Endothelial cell of umbilical vein (primary cell): ENCODE results near the gene OVOL2. TPM values are rescaled to one million over a fixed set of nuclear protein-coding genes. Genes with fewer than 3 reads are reported as not detected.

Experiments
- BruUV-seq: library from RNA; stranded (reverse); fragments of 400-500 nt; replicated peaks from 2 replicates; lab custom pipeline; 2021; lab: Mats Ljungman, UMichigan
- CTCF ChIA-PET: fragments of 300-600, 350-600 bp; sonication (Branson Sonifier 250); formaldehyde crosslinking; loops from one replicate; lab custom pipeline; 2021; ENCODE audit warnings: antibody characterized with exemption, inconsistent platforms; lab: Charles Lee
- POLR2A ChIA-PET: fragments of 300-600, 350-600 bp; sonication (Branson Sonifier 250); formaldehyde crosslinking; loops from one replicate; lab custom pipeline; 2021; ENCODE audit warnings: antibody characterized with exemption, inconsistent platforms; lab: Charles Lee
- DNase-seq: peaks from one replicate; pipeline ENCODE4 v3.0.0-alpha.2; 2011; ENCODE audit warnings: low read depth, low spot score
- FAIRE-seq: peaks from 2 replicates; lab custom pipeline; 2011; peaks lifted over from hg19 to GRCh38; lab: Jason Lieb, UNC
- H2AFZ ChIP-seq: 2 replicates; pipeline ENCODE4 v1.6.0; 2012; ENCODE audit warnings: low read depth, low read length, control low read depth, inconsistent platforms
- H3K27ac ChIP-seq: 2 replicates; pipeline ENCODE4 v1.5.1; 2011; ENCODE audit warnings: low read depth, mild to moderate bottlenecking, control low read depth, low read length, moderate library complexity; ENCODE audit not compliant: insufficient read depth
- H3K27me3 ChIP-seq, 2 experiments: 2 replicates each; pipeline versions ENCODE4 v1.6.0 to v1.6.1; 2011; ENCODE audit warnings: low read length in 2 of 2, mixed read lengths in 1 of 2; ENCODE audit not compliant: control insufficient read depth in 2 of 2, insufficient read depth in 2 of 2
- H3K36me3 ChIP-seq, 2 experiments: 2 replicates in 1 of 2; 3 replicates in 1 of 2; pipeline ENCODE4 v1.5.1; 2011; ENCODE audit warnings: low read length in 2 of 2, mild to moderate bottlenecking in 1 of 2, moderate library complexity in 1 of 2; ENCODE audit not compliant: control insufficient read depth in 2 of 2, insufficient read depth in 2 of 2; ENCODE audit errors: extremely low read depth in 1 of 2
- H3K4me1 ChIP-seq: 3 replicates; pipeline ENCODE4 v1.5.1; 2011; ENCODE audit warnings: mild to moderate bottlenecking, low read length; ENCODE audit not compliant: control insufficient read depth, insufficient read depth; ENCODE audit errors: extremely low read depth
- H3K4me2 ChIP-seq: 2 replicates; pipeline ENCODE4 v1.6.1; 2011; ENCODE audit warnings: low read length, control low read depth, mixed read lengths; ENCODE audit not compliant: insufficient read depth
- H3K4me3 ChIP-seq, 3 experiments: fragments of 200-600 bp in 1 of 3; sonication (generic), shearing (Covaris generic) in 1 of 3; replicated peaks in 1 of 3; 2 replicates each; pipeline ENCODE4 v1.5.1; 2011 to 2016; ENCODE audit warnings: control low read depth in 3 of 3, low read length in 3 of 3, mild to moderate bottlenecking in 2 of 3, inconsistent platforms in 1 of 3, low read depth in 1 of 3, moderate library complexity in 1 of 3; ENCODE audit not compliant: insufficient read depth in 1 of 3
- H3K79me2 ChIP-seq: 2 replicates; pipeline ENCODE4 v1.6.0; 2012; ENCODE audit warnings: low read length, inconsistent platforms; ENCODE audit not compliant: control insufficient read depth, insufficient read depth
- H3K9ac ChIP-seq: replicated peaks from 2 replicates; pipeline ENCODE3; 2011; ENCODE audit warnings: low read length, control low read depth; ENCODE audit not compliant: insufficient read depth; ENCODE audit errors: extremely low read depth
- H3K9me1 ChIP-seq: replicated peaks from 3 replicates; pipeline ENCODE4 v1.6.0; 2011; ENCODE audit warnings: mild to moderate bottlenecking, low read length; ENCODE audit not compliant: control insufficient read depth, insufficient read depth; ENCODE audit errors: extremely low read depth
- H3K9me3 ChIP-seq: replicated peaks from 2 replicates; pipeline ENCODE4 v1.5.1; 2012; ENCODE audit warnings: low read length, inconsistent platforms; ENCODE audit not compliant: control insufficient read depth, insufficient read depth
- H4K20me1 ChIP-seq: replicated peaks from 2 replicates; pipeline ENCODE3; 2011; ENCODE audit warnings: mild to moderate bottlenecking, low read length; ENCODE audit not compliant: control insufficient read depth, insufficient read depth; ENCODE audit errors: extremely low read depth
- CTCF ChIP-seq, 2 donors: IDR thresholded peaks; 1 replicate in 1 of 2; 2 replicates in 1 of 2; pipeline ENCODE4 v1.5.1; 2011; ENCODE audit warnings: low read length in 2 of 2, mild to moderate bottlenecking in 2 of 2, moderate library complexity in 2 of 2, control low read depth in 1 of 2, inconsistent platforms in 1 of 2, low read depth in 1 of 2; ENCODE audit not compliant: insufficient read depth in 1 of 2; ENCODE audit errors: extremely low read depth in 1 of 2
- EZH2 ChIP-seq: IDR thresholded peaks from 2 replicates; pipeline ENCODE4 v1.6.1; 2012; ENCODE audit warnings: borderline replicate concordance, low read depth, mild to moderate bottlenecking, moderate library complexity, low read length, inconsistent platforms; ENCODE audit not compliant: severe bottlenecking
- FOS ChIP-seq: IDR thresholded peaks from 2 replicates; pipeline ENCODE4 v1.6.1; 2011; ENCODE audit warnings: mild to moderate bottlenecking, low read length, moderate library complexity, borderline replicate concordance; ENCODE audit not compliant: insufficient read depth
- GATA2 ChIP-seq: IDR thresholded peaks from 2 replicates; pipeline ENCODE4 v1.7.0; 2011; ENCODE audit warnings: low read depth, mild to moderate bottlenecking, moderate library complexity, mixed read lengths, low read length; ENCODE audit not compliant: insufficient read length, insufficient read depth
- JUN ChIP-seq: IDR thresholded peaks from 2 replicates; pipeline ENCODE4 v1.6.1; 2011; ENCODE audit warnings: borderline replicate concordance, low read depth; ENCODE audit not compliant: insufficient read length, insufficient read depth
- MAX ChIP-seq: IDR thresholded peaks from 2 replicates; pipeline ENCODE4 v1.6.1; 2011; ENCODE audit not compliant: insufficient read depth, insufficient read length
- MYC ChIP-seq: IDR thresholded peaks from one replicate; pipeline ENCODE4 v1.6.1; 2011; ENCODE audit warnings: mild to moderate bottlenecking, low read depth, low read length
- POLR2A ChIP-seq: IDR thresholded peaks from 2 replicates; pipeline ENCODE4 v1.6.1; 2012; ENCODE audit warnings: low read depth, mild to moderate bottlenecking, control low read depth, low read length
- POLR2AphosphoS5 ChIP-seq: IDR thresholded peaks from 2 replicates; pipeline ENCODE4 v1.6.1; 2012; ENCODE audit warnings: low read depth, mild to moderate bottlenecking, control low read depth, low read length, moderate library complexity; ENCODE audit not compliant: insufficient read depth
- dilution Hi-C: fragments of 300-500 bp; cut with MboI; formaldehyde crosslinking; loops from one replicate; pipeline ENCODE4 v1.15.0; 2019; ENCODE audit warnings: low sequenced_read_pairs; ENCODE audit not compliant: extremely low pct_ligation_motif_present
- intact Hi-C: fragments of 100-400 bp; cut with micrococcal nuclease; formaldehyde crosslinking; loops from one replicate; pipeline ENCODE4 v1.10.0; 2022
- polyA plus RNA-seq, 4 experiments: library from polyadenylated mRNA; depleted of rRNA in 3 of 4; stranded (reverse) in 3 of 4; unstranded in 1 of 4; fragments of >200 nt; gene quantifications; 2 replicates each; pipeline versions ENCODE4 v1.2.1 to v1.2.3, GENCODE V29; 2011 to 2012; ENCODE audit warnings: missing spikeins in 1 of 4
- total RNA-seq: library from RNA; stranded (reverse); gene quantifications from 2 replicates; pipeline ENCODE4 v1.2.3, GENCODE V29; 2021

OVOL2 gene
- total and polyA plus RNA-seq, 2 donors (not counting 3 experiments of a cell fraction or from before 2014, with no cell fraction given): not detected

- FAIRE-seq (no peak), DNase-seq (no peak)
- H3K36me3 ChIP-seq: no peaks in the 10 kb centered on the region
- BruUV-seq: no TSS peak
- no peak overlapping the region for H3K27ac ChIP-seq
- dilution Hi-C loops: no loop called here
- H3K79me2 ChIP-seq: no peaks in the 10 kb centered on the region
- no peaks in the 10 kb centered on the region for H4K20me1 ChIP-seq
- ChIA-PET POLR2A (no interaction called here), CTCF (no interaction called here)
- H3K4me2 ChIP-seq: no peak overlapping the region
- no peaks in the 10 kb centered on the region for H3K9me1 ChIP-seq
- no peak for TF ChIP-seq POLR2A
- no peak for TF ChIP-seq JUN
- TF ChIP-seq EZH2: no peak
- TF ChIP-seq MAX: no peak
- TF ChIP-seq FOS: no peak
- TF ChIP-seq CTCF (IDR thresholded peaks at IDR 0.05; ENCODE audit: extremely low read depth in 1 of 2, insufficient read depth in 1 of 2, low read depth in 1 of 2, low read length in 2 of 2): no peak
- TF ChIP-seq GATA2: no peak
- no peak for TF ChIP-seq POLR2AphosphoS5
- TF ChIP-seq MYC: no peak
- no peak overlapping the region for H3K4me3 ChIP-seq
- no peaks in the 10 kb centered on the region for H3K9me3 ChIP-seq
- H3K4me1 ChIP-seq: no peaks in the 10 kb centered on the region
- no peak overlapping the region for H3K9ac ChIP-seq
- intact Hi-C loops: no loop called here
- no peak overlapping the region for H2AFZ ChIP-seq
- peaks cover 53 to 67% of the 10 kb centered on the region in 2 experiments for H3K27me3 ChIP-seq
Measured at GRCh38 chr20:18057994-18058349, 256 bp upstream of the OVOL2 start.
